SK-N-SH treated with all-trans-retinoic acid at 6 μM for 48 hours (cell line): ENCODE data around the gene LAMTOR1.

Source experiments
- ATAC-seq: fragments of 200-7000 bp; cut with Tn5 transposase; 3 replicates; pipeline ENCODE4 v1.9.1; 2020; ENCODE audit warnings: mild to moderate bottlenecking, moderate library complexity
- ARNTL ChIP-seq: fragments of 450-650 bp; formaldehyde crosslinking; IDR thresholded peaks from 2 replicates; pipeline ENCODE4 v1.5.0; 2020; ENCODE audit warnings: low read depth, mild to moderate bottlenecking, moderate library complexity, borderline replicate concordance
- BACH2 ChIP-seq: fragments of 250-450 bp; sonication (Bioruptor Pico); IDR thresholded peaks from 2 replicates; pipeline ENCODE4 v1.9.0; 2021; ENCODE audit warnings: mild to moderate bottlenecking, borderline replicate concordance
- CSDC2 ChIP-seq: fragments of 250-450 bp; sonication (Bioruptor Pico); IDR thresholded peaks from 2 replicates; pipeline ENCODE4 v1.5.0; 2020; ENCODE audit warnings: mild to moderate bottlenecking, moderate library complexity
- ESRRG ChIP-seq: fragments of 250-450 bp; sonication (Bioruptor Pico); IDR thresholded peaks from 2 replicates; pipeline ENCODE4 v1.6.1; 2021; ENCODE audit warnings: mild to moderate bottlenecking
- GLIS3 ChIP-seq: fragments of 250-450 bp; sonication (Bioruptor Pico); IDR thresholded peaks from 2 replicates; pipeline ENCODE4 v1.5.0; 2020; ENCODE audit warnings: mild to moderate bottlenecking, moderate library complexity
- ISL1 ChIP-seq: fragments of 250-450 bp; sonication (Bioruptor Pico); IDR thresholded peaks from 2 replicates; pipeline ENCODE4 v2.1.2; 2022; ENCODE audit warnings: mild to moderate bottlenecking, moderate library complexity
- OSR1 ChIP-seq: fragments of 250-450 bp; sonication (Bioruptor Pico); IDR thresholded peaks from 2 replicates; pipeline ENCODE4 v1.8.0; 2022; ENCODE audit warnings: moderate library complexity, mild to moderate bottlenecking, inconsistent platforms
- PPARA ChIP-seq: fragments of 250-450 bp; sonication (Bioruptor Pico); IDR thresholded peaks from 2 replicates; pipeline ENCODE4 v1.5.0; 2020; ENCODE audit warnings: mild to moderate bottlenecking, borderline replicate concordance
- SNAI2 ChIP-seq: fragments of 250-450 bp; sonication (Bioruptor Pico); IDR thresholded peaks from 2 replicates; pipeline ENCODE4 v1.5.0; 2020; ENCODE audit warnings: mild to moderate bottlenecking, moderate library complexity
- TCF4 ChIP-seq: fragments of 250-450 bp; sonication (Bioruptor Pico); IDR thresholded peaks from 2 replicates; pipeline ENCODE4 v1.8.0; 2021; ENCODE audit warnings: mild to moderate bottlenecking, moderate library complexity, borderline replicate concordance
- TOX ChIP-seq: fragments of 250-450 bp; sonication (Bioruptor Pico); IDR thresholded peaks from 2 replicates; pipeline ENCODE4 v1.8.0; 2021; ENCODE audit warnings: mild to moderate bottlenecking, moderate library complexity, borderline replicate concordance
- ZC3H10 ChIP-seq: fragments of 250-450 bp; sonication (Bioruptor Pico); IDR thresholded peaks from 2 replicates; pipeline ENCODE4 v1.5.1; 2021; ENCODE audit warnings: mild to moderate bottlenecking, moderate library complexity
- ZFP3 ChIP-seq: fragments of 250-450 bp; sonication (Bioruptor Pico); IDR thresholded peaks from 2 replicates; pipeline ENCODE4 v1.5.0; 2020; ENCODE audit warnings: mild to moderate bottlenecking, moderate library complexity
- ZFP30 ChIP-seq: fragments of 450-650 bp; formaldehyde crosslinking; IDR thresholded peaks from 2 replicates; pipeline ENCODE4 v1.5.0; 2022; ENCODE audit warnings: mild to moderate bottlenecking, moderate library complexity
- ZNF565 ChIP-seq: fragments of 450-650 bp; formaldehyde crosslinking; conservative IDR thresholded peaks from 2 replicates; pipeline ENCODE4 v1.5.0; 2020; ENCODE audit warnings: low read depth, mild to moderate bottlenecking, moderate library complexity
- ZNF8 ChIP-seq: fragments of 450-650 bp; formaldehyde crosslinking; IDR thresholded peaks from 2 replicates; pipeline ENCODE4 v1.5.0; 2020; ENCODE audit warnings: mild to moderate bottlenecking, moderate library complexity
- TF ChIP-seq, protein P1 (sequence below): fragments of 250-450 bp; sonication (Bioruptor Pico); IDR thresholded peaks from 2 replicates; pipeline ENCODE4 v1.5.0; 2020; ENCODE audit warnings: mild to moderate bottlenecking, moderate library complexity
- TF ChIP-seq, protein P2 (sequence below): fragments of 250-450 bp; sonication (Bioruptor Pico); IDR thresholded peaks from 2 replicates; pipeline ENCODE4 v1.5.1; 2020; ENCODE audit warnings: low read depth, mild to moderate bottlenecking, moderate library complexity
- TF ChIP-seq, protein P3 (sequence below): fragments of 250-450 bp; sonication (Bioruptor Pico); IDR thresholded peaks from 2 replicates; pipeline ENCODE4 v1.8.0; 2020; ENCODE audit warnings: mild to moderate bottlenecking, moderate library complexity, borderline replicate concordance

The LAMTOR1 gene

DNA sequence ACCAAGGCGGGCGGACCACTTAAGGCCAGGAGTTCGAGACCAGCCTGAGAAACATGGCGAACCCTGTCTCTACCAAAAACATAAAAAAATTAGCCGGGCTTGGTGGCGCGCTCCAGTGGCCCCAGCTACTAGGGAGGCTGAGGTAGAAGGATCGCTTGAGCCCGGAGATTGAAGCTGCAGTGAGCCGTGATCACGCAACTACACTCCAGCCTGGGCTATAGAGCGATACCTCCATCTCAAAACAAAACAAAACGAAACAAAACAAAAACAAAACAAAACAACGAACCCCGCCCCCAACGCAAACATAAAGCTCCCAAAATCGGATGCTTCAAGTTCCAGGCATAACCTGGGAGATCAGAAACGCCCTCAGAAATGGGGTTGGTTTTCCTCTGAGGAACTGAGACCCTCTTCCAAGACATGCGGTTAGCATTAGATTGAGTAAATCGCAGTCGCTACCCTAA, 21.9 kb downstream of the LAMTOR1 start:
- no peak for ATAC-seq
- no peak for TF ChIP-seq OSR1
- TF ChIP-seq, all 23 proteins: peak for 0

DNA sequence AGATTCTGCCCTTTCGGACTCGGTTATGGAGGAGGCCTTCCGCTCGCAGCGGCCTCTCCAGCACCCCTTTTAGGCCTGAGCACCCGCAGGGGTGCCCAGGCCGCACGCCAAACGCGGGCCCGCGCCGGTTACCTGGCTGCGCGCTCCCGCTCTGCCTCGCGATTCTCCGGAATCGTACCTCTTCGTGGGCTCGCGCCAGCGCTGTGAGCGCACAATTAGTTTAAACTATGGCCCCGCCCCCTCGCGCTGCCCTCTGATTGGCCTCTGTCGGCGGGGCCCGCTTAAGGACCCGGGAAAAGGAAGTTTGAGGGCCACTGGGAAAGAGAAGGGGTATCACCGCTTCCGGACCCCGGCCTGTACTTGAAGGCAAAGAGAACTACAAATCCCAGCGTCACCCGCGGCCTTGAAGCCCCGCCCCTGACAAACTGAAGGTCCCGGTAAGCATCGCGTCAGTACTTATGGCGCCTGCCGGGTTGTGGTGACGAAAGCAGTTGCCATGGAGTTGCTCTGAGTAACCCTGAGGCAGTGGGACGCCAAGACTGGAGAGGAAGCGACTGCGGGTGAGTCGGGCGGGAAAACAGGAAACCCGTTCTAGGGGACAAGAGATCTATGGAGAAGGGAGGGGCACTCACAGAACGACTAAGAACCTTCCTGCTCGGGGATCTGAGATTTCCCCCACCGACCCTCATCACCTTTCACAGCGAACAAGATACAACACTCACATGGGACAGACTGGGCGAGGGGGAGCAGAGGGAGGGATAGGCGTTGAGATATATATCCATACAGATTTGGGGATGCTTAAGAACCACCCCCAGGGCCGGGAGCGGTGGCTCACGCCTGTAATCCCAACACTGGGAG, 22.5 kb downstream of the LAMTOR1 start, which contains the start of the genes LRRC51 and NUMA1:
LRRC51 (plus strand) TSS at position 525 of the 858 bp plus-strand sequence. CDS start 8,234 bp downstream, outside the sequence.
NUMA1 (minus strand) TSS at position 217 of the 858 bp plus-strand sequence. CDS start 44,599 bp downstream, outside the sequence.
- peak; percentile 96 for ATAC-seq
- TF ChIP-seq, protein P1, sequence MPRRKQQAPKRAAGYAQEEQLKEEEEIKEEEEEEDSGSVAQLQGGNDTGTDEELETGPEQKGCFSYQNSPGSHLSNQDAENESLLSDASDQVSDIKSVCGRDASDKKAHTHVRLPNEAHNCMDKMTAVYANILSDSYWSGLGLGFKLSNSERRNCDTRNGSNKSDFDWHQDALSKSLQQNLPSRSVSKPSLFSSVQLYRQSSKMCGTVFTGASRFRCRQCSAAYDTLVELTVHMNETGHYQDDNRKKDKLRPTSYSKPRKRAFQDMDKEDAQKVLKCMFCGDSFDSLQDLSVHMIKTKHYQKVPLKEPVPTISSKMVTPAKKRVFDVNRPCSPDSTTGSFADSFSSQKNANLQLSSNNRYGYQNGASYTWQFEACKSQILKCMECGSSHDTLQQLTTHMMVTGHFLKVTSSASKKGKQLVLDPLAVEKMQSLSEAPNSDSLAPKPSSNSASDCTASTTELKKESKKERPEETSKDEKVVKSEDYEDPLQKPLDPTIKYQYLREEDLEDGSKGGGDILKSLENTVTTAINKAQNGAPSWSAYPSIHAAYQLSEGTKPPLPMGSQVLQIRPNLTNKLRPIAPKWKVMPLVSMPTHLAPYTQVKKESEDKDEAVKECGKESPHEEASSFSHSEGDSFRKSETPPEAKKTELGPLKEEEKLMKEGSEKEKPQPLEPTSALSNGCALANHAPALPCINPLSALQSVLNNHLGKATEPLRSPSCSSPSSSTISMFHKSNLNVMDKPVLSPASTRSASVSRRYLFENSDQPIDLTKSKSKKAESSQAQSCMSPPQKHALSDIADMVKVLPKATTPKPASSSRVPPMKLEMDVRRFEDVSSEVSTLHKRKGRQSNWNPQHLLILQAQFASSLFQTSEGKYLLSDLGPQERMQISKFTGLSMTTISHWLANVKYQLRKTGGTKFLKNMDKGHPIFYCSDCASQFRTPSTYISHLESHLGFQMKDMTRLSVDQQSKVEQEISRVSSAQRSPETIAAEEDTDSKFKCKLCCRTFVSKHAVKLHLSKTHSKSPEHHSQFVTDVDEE (CRISPR knock-in tag), result peak; percentile 44; the same call in 1 of the 2 replicates
- no peak for TF ChIP-seq ISL1 (CRISPR knock-in tag)
- no peak for TF ChIP-seq OSR1

DNA sequence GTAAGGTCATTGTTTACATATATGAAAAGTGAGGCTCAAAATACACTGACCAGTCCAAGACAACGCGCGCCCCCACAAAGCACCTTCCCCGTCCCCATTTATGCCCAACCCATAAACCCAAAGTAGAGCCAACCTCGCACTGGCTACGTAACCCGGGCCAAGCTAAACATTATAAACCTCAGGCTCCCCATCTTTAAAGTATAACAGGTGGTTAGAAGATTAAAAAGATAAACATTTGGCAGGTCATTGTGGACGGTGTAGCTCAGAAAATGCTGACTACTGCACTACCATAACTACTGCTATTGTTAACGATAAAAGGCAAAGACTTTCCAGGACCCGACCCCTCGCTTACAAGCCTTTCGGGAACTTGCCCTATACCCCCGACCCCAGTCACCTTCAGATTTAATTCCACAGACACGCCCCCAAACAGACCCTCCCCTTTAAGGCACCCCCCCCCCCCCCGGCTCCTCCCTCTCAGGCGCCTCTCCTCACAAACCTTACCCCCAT, 23.2 kb downstream of the LAMTOR1 start:
- ATAC-seq, result peak; percentile 55
- TF ChIP-seq, protein P1 (CRISPR knock-in tag), result no peak
- TF ChIP-seq, protein P2, sequence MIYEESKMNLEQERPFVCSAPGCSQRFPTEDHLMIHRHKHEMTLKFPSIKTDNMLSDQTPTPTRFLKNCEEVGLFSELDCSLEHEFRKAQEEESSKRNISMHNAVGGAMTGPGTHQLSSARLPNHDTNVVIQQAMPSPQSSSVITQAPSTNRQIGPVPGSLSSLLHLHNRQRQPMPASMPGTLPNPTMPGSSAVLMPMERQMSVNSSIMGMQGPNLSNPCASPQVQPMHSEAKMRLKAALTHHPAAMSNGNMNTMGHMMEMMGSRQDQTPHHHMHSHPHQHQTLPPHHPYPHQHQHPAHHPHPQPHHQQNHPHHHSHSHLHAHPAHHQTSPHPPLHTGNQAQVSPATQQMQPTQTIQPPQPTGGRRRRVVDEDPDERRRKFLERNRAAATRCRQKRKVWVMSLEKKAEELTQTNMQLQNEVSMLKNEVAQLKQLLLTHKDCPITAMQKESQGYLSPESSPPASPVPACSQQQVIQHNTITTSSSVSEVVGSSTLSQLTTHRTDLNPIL (CRISPR knock-in tag), result no peak
- TF ChIP-seq ARNTL (CRISPR knock-in tag) (no peak), ZNF8 (CRISPR knock-in tag) (no peak), SNAI2 (CRISPR knock-in tag) (no peak), TCF4 (no peak), ZNF565 (CRISPR knock-in tag) (no peak), CSDC2 (CRISPR knock-in tag) (no peak), BACH2 (CRISPR knock-in tag) (no peak), ZFP30 (no peak), PPARA (CRISPR knock-in tag) (no peak), TOX (no peak), ZFP3 (CRISPR knock-in tag) (no peak), ZC3H10 (no peak), GLIS3 (no peak), ESRRG (CRISPR knock-in tag) (no peak)
- TF ChIP-seq, protein P3, sequence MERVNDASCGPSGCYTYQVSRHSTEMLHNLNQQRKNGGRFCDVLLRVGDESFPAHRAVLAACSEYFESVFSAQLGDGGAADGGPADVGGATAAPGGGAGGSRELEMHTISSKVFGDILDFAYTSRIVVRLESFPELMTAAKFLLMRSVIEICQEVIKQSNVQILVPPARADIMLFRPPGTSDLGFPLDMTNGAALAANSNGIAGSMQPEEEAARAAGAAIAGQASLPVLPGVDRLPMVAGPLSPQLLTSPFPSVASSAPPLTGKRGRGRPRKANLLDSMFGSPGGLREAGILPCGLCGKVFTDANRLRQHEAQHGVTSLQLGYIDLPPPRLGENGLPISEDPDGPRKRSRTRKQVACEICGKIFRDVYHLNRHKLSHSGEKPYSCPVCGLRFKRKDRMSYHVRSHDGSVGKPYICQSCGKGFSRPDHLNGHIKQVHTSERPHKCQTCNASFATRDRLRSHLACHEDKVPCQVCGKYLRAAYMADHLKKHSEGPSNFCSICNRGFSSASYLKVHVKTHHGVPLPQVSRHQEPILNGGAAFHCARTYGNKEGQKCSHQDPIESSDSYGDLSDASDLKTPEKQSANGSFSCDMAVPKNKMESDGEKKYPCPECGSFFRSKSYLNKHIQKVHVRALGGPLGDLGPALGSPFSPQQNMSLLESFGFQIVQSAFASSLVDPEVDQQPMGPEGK, result no peak

DNA sequence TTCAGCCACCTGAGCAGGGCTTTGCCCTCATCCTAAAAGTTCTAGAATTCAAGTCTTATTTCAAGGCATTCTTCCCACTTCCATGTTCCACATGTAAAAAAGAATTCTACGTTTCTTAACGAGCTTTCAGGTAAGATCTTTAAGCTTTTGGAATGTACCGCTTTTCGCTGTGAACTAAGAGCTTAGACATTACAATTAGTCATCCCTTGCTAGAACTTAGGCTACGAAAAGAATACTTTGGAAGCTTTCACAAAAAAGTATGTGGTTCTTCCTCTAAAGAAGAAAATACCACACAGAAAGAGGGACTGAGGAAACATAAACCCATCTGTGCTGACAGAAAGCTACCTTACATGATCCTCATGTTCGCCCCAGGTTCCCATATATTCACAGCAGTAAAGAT, 24.6 kb downstream of the LAMTOR1 start:
- TF ChIP-seq SNAI2 (CRISPR knock-in tag) (no peak), ZC3H10 (no peak), TOX (no peak), ESRRG (CRISPR knock-in tag) (no peak)
- TF ChIP-seq, protein P3, result no peak
- no peak for ATAC-seq
